ENCODE data around the gene FOSL1. TPM values are rescaled to one million over a fixed set of nuclear protein-coding genes. Genes with fewer than 3 reads are reported as not detected.
A peak's percentile ranks its signal among the peaks of the same experiment; 100 is the strongest.

FOSL1 gene
- polyA plus RNA-seq, 3 donors: 2.5 to 28.2 (median 2.5) TPM

DNA sequence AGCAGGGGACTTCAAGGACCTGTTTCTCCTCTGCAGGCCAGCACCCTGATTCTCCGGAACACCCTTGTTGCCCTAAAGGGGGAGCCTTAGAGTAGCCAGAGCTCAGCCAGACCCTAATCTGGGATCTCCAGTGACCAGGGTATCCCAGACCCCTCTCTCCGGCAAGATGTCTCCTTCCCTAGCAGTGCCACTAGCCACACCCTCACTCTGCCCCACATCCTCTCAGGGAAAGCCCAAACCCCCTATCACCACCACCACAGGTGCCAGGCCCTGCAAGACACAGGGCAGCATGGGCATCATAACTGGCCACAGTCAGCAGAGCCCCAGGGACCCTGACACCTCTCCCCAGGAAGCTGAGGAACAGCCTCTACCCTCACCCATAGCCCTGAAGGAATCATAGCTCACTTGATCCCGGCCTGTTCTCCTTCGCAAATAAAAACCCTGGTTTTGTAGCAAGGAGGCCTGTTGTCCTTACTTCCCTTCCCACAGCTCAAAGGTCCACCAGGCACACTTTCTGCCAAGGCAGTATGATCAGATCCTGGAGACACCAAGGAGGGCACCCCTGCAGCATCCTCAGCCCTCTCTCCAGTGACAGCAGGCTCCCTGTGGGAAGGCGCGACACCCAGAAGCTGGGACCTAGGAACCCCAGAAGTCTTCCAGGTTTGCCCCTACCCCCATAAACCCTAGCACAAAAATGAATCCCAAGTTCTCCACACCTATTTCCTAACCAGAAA, 46.8 kb downstream of the FOSL1 start:
- no peak overlapping the region for H3K4me2 ChIP-seq (replicated peaks; ENCODE audit: extremely low read depth, low read length, poor library complexity, severe bottlenecking)
- H3K36me3 ChIP-seq (replicated peaks in 1 of 2; ENCODE audit: control insufficient read depth in 1 of 2, insufficient read depth in 2 of 2, low read length in 2 of 2): peaks cover 42 to 58% of the 10 kb centered on the region in 2 donors
- intact Hi-C loops (cut with micrococcal nuclease): no loop called here
- peaks cover 4 to 8% of the 10 kb centered on the region in 2 donors for H3K9me3 ChIP-seq (replicated peaks in 1 of 2; ENCODE audit: control insufficient read depth in 1 of 2, insufficient read depth in 1 of 2, low read length in 2 of 2)
- peaks cover 39% of the 10 kb centered on the region for H3K4me1 Mint-ChIP-seq
- H3K27me3 Mint-ChIP-seq (ENCODE audit: low read depth in 3 of 3): no peaks in the 10 kb centered on the region
- no peak overlapping the region for H2AFZ ChIP-seq (ENCODE audit: insufficient read depth, low read depth, low read length, poor library complexity, severe bottlenecking)
- WGBS (ENCODE audit: insufficient coverage): 100% methylated on average over 6 of the region's 6 CpGs
- H3K79me2 ChIP-seq (ENCODE audit: insufficient read depth, low read length): peaks cover 48% of the 10 kb centered on the region
- no peak for DNase-seq
- H3K27ac ChIP-seq (ENCODE audit: low read depth in 1 of 2, low read length in 2 of 2): peak overlapping the region in 1 of 2 donors; percentile 18
- no peaks in the 10 kb centered on the region for H3K27me3 ChIP-seq (ENCODE audit: control insufficient read depth in 2 of 2, insufficient read depth in 2 of 2, low read length in 2 of 2)
- peaks cover 85% of the 10 kb centered on the region for H4K20me1 ChIP-seq (ENCODE audit: insufficient read depth, low read length)
- no peak for TF ChIP-seq CTCF (IDR thresholded peaks at IDR 0.05)
- peaks cover 45 to 59% of the 10 kb centered on the region in 2 donors for H3K36me3 Mint-ChIP-seq
- H3K27ac Mint-ChIP-seq: peak overlapping the region in 6 of 7 donors; percentile 37 to 75 (median 58)
- no peak overlapping the region for H3K9ac ChIP-seq (ENCODE audit: insufficient read depth, low read length, poor library complexity, severe bottlenecking)
- peaks cover 0 to 14% (median 8%) of the 10 kb centered on the region in 7 donors for H3K9me3 Mint-ChIP-seq
- H3K4me3 Mint-ChIP-seq: no peak overlapping the region
- H3K4me1 ChIP-seq (ENCODE audit: control insufficient read depth in 1 of 2, insufficient read depth in 2 of 2, low read length in 2 of 2): peaks cover 14 to 23% of the 10 kb centered on the region in 2 donors
- H3K4me3 ChIP-seq (replicated peaks in 1 of 3; ENCODE audit: low read depth in 2 of 3, low read length in 3 of 3): no peak overlapping the region

- H3K9me3 ChIP-seq (replicated peaks in 1 of 2; ENCODE audit: control insufficient read depth in 1 of 2, insufficient read depth in 1 of 2, low read length in 2 of 2): peaks cover 4 to 8% of the 10 kb centered on the region in 2 donors
- intact Hi-C loops (cut with micrococcal nuclease): no loop called here
- no peak overlapping the region for H3K4me3 Mint-ChIP-seq
- peaks cover 45 to 59% of the 10 kb centered on the region in 2 donors for H3K36me3 Mint-ChIP-seq
- no peak overlapping the region for H3K4me2 ChIP-seq (replicated peaks; ENCODE audit: extremely low read depth, low read length, poor library complexity, severe bottlenecking)
- no peak overlapping the region for H3K9ac ChIP-seq (ENCODE audit: insufficient read depth, low read length, poor library complexity, severe bottlenecking)
- peaks cover 45% of the 10 kb centered on the region for H3K79me2 ChIP-seq (ENCODE audit: insufficient read depth, low read length)
- H3K4me3 ChIP-seq (replicated peaks in 1 of 3; ENCODE audit: low read depth in 2 of 3, low read length in 3 of 3): no peak overlapping the region
- H3K27ac ChIP-seq (ENCODE audit: low read depth in 1 of 2, low read length in 2 of 2): peak overlapping the region in 1 of 2 donors; percentile 18
- peaks cover 82% of the 10 kb centered on the region for H4K20me1 ChIP-seq (ENCODE audit: insufficient read depth, low read length)
- peaks cover 0 to 3% (median 0%) of the 10 kb centered on the region in 3 donors for H3K27me3 Mint-ChIP-seq (ENCODE audit: low read depth in 3 of 3)
- peaks cover 0 to 12% (median 8%) of the 10 kb centered on the region in 7 donors for H3K9me3 Mint-ChIP-seq
- H3K4me1 Mint-ChIP-seq: peaks cover 37% of the 10 kb centered on the region
- 96% methylated on average over 30 of the region's 33 CpGs for WGBS (ENCODE audit: insufficient coverage)
- no peak overlapping the region for H2AFZ ChIP-seq (ENCODE audit: insufficient read depth, low read depth, low read length, poor library complexity, severe bottlenecking)
- no peak for TF ChIP-seq CTCF (IDR thresholded peaks at IDR 0.05)
- DNase-seq: no peak
- H3K36me3 ChIP-seq (replicated peaks in 1 of 2; ENCODE audit: control insufficient read depth in 1 of 2, insufficient read depth in 2 of 2, low read length in 2 of 2): peaks cover 42 to 58% of the 10 kb centered on the region in 2 donors
- peaks cover 13 to 21% of the 10 kb centered on the region in 2 donors for H3K4me1 ChIP-seq (ENCODE audit: control insufficient read depth in 1 of 2, insufficient read depth in 2 of 2, low read length in 2 of 2)
- no peaks in the 10 kb centered on the region for H3K27me3 ChIP-seq (ENCODE audit: control insufficient read depth in 2 of 2, insufficient read depth in 2 of 2, low read length in 2 of 2)
- H3K27ac Mint-ChIP-seq: peak overlapping the region in 1 of 7 donors; percentile 21
These were observed 47.5 kb downstream of the FOSL1 start for GRCh38 chr11:65852508-65853245.
